GM19452 (cell line): Measurements from ENCODE around the gene A4GNT.

Source experiments
- ATAC-seq: cut with Tn5 transposase; IDR thresholded peaks from one replicate; pipeline ENCODE4 v1.9.1; 2021; ENCODE audit not compliant: unreplicated experiment

The A4GNT gene

DNA sequence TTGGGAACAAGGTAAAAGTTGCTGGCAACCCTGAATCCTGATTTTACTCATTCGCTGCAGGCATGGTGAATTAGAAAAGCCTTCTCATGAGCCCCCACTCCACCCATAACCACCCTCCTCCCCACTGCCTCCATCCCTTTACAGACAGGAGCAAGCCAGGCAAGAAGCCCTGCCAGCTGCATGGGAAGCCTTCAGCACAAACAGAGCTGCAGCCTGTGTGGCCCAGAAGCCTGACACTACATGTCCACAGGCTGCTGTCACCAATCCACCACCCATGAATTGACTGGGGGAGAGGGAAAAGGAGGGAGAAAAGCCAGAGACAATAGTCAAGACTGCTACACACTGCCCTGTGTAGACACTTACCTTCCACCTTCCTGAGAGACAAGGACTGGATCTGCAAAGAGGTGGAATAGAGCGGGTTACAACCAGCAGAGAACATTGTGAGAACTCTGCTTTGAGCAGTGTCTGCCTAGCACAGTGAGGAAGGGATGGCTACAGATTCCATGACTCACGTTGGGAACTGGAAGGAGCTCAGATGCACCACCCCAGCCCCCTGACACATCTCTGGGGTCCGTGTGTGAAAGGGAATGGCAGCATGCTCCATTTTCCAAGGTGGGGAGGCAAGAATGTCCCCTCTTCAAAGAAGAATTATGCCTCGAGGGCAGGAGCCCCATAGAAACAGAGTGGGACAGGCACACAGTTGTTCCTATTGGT lies 50.7 kb downstream of the A4GNT start:
- ATAC-seq, result no peak

GRCh38 chr3:138079901-138080300 lies 52.3 kb downstream of the A4GNT start:
- no peak for ATAC-seq

GRCh38 chr3:138078901-138079344 lies 53.3 kb downstream of the A4GNT start:
- no peak for ATAC-seq

GRCh38 chr3:138078096-138078495 lies 54.1 kb downstream of the A4GNT start:
- ATAC-seq, result no peak
